Testis (tissue), 2 donors: ENCODE data around the gene RYR1.

Experiments used
- POLR2A ChIP-seq: fragments of 450-650 bp; IDR thresholded peaks from one replicate; pipeline ENCODE4 v1.6.1; 2017; ENCODE audit warnings: antibody characterized with exemption, mild to moderate bottlenecking, moderate library complexity
- TF ChIP-seq, protein P1 (sequence below), 3 experiments: fragments of 450-650 bp in 2 of 3; fragments of 200-600 bp in 1 of 3; sonication (generic) in 1 of 3; IDR thresholded peaks; one replicate each; pipeline ENCODE4 v1.5.1; 2016 to 2019; ENCODE audit warnings: antibody characterized with exemption in 3 of 3, mild to moderate bottlenecking in 2 of 3, moderate library complexity in 1 of 3

DNA sequence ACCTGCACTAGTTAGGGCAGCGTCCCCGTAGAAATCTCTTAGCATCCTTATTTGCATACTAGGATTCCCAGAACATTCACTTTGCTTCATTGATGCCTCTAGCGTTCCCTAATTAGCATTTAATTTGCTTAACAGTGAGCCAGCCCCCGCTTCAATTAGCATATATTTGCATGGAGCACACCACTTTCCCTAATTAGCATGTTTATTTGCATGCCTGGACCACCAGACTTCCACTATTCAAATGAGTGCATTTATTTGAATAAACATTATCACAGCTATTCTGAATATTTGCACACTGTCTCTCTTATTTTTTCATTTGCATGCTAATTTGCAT is 69.6 kb downstream of the RYR1 start:
- TF ChIP-seq, protein P1, sequence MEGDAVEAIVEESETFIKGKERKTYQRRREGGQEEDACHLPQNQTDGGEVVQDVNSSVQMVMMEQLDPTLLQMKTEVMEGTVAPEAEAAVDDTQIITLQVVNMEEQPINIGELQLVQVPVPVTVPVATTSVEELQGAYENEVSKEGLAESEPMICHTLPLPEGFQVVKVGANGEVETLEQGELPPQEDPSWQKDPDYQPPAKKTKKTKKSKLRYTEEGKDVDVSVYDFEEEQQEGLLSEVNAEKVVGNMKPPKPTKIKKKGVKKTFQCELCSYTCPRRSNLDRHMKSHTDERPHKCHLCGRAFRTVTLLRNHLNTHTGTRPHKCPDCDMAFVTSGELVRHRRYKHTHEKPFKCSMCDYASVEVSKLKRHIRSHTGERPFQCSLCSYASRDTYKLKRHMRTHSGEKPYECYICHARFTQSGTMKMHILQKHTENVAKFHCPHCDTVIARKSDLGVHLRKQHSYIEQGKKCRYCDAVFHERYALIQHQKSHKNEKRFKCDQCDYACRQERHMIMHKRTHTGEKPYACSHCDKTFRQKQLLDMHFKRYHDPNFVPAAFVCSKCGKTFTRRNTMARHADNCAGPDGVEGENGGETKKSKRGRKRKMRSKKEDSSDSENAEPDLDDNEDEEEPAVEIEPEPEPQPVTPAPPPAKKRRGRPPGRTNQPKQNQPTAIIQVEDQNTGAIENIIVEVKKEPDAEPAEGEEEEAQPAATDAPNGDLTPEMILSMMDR (IDR thresholded peaks at IDR 0.05), result no peak
- TF ChIP-seq POLR2A, result no peak
